Left colon (tissue), 2 donors: ENCODE measurements around the gene FBXO10. TPM values are rescaled to one million over a fixed set of nuclear protein-coding genes. Genes with fewer than 3 reads are reported as not detected.
"Not testable (repeated sequence)": the region's sequence is repeated elsewhere in the genome, so short reads cannot be mapped to it uniquely, and the experiment has no call there.

Source experiments
- ATAC-seq: fragments of 200-7000 bp; cut with Tn5 transposase; one replicate; pipeline ENCODE4 v1.9.1; 2020; ENCODE audit warnings: mild to moderate bottlenecking, moderate library complexity
- DNase-seq, 2 donors: peaks; one replicate each; pipeline ENCODE4 v3.0.0-alpha.2; 2020
- intact Hi-C, 2 donors: fragments of 100-400 bp; cut with DNase I in 1 of 2; cut with micrococcal nuclease in 1 of 2; formaldehyde crosslinking; loops; one replicate each; pipeline versions ENCODE4 v1.11.2 to v1.14.0; 2022; cut with DNase I, micrococcal nuclease
- total RNA-seq, 2 donors: library from RNA; stranded (reverse); fragmentation: NEBNext Ultra II Directional; extraction: Animal tissue kit (Norgen Biotek cat#: 25700); gene quantifications; one replicate each; pipeline ENCODE4 v1.2.1, GENCODE V29; 2021
- donor health status: DM: no; HTN: no; CAD: no.
- donor health status: DM: yes; HTN: yes; CAD: no.

The FBXO10 gene
- total RNA-seq, 2 donors from 2014 or later = 4.0 to 4.4 TPM

DNA sequence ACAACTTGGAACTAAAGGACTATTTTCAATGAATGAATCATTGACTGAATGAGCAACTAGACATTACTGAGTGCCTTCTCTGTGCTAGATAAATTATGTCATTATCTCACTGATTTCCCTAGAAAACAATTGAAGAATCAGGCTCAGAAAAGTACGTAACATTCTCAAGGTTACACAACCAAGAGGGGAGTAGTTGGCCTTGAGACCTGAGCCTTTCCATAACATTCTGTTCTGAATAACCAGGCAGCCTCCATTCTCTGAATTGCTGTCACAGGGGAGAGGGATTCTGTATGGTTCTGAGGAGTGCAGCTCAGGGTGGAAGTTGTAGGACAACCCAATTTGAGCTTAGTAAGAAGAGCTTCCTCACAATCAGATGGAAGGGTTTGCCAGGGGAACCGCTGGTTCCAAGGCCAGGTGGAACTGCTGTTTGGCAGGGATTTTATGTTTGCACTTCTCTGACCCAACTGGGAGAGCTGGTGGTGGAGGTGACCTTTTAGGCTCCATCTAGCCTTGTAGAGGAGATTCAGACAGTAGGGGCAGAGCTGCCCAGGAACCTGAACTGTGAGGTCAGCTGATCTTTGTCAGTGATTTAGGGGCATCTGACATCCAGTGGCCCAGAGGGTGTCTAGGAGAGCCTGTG, 74.1 kb downstream of the FBXO10 start:
- DNase-seq (no peak), ATAC-seq (no peak)
- intact Hi-C loops = no loop called here

GRCh38 chr9:37499297-37499696, 76.9 kb downstream of the FBXO10 start:
- intact Hi-C loops = no loop called here
- DNase-seq = no peak
- no peak for ATAC-seq

DNA sequence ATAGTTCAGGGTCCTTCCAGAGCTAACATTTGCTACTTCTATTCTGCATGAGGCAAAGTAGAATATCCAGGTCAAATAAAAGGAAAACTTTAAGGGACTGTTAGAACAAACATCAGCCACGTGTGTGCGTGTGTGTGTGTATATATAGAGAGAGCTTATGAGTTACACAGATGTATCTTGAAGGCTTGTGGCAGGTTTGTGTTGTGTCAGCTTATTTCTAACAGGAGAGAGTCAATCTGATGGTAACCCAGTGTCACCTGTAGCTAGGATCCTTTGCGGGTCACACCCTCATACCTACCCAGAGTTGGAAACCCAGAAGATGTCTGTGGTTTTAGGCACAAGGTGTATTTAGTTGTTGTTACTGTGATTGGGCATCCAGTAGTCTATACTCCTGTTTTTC, 77.7 kb downstream of the FBXO10 start:
- intact Hi-C loops = no loop called here
- ATAC-seq (no peak), DNase-seq (no peak)

- intact Hi-C loops = no loop called here
- ATAC-seq (no peak), DNase-seq (no peak)
Measured at GRCh38 chr9:37497320-37497719, 78.9 kb downstream of the FBXO10 start.

DNA sequence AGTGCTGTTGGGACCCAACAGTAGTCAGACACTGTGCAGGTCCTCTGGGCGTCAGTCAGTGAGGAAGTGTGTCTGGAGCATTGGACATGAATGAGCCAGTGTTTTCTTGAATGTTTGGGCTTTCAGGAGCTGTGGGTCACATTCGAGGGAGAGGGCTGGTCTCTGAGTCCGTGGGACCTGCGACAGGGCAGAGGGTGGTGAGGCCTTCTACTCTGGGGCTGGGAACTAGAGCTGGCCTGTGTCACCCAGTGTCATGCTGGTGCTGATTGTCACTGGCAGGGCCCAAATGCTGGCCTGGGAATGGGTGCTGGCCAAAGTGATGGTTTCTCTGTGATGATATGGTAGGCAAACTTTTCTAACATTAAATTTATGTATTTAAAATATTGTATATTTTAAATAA, 80.2 kb downstream of the FBXO10 start:
- intact Hi-C loops = no loop called here
- no peak for ATAC-seq
- DNase-seq = no peak

- intact Hi-C loops = no loop called here
- DNase-seq (no peak), ATAC-seq (no peak)
Measured at GRCh38 chr9:37495571-37495970, 80.6 kb downstream of the FBXO10 start.

DNA sequence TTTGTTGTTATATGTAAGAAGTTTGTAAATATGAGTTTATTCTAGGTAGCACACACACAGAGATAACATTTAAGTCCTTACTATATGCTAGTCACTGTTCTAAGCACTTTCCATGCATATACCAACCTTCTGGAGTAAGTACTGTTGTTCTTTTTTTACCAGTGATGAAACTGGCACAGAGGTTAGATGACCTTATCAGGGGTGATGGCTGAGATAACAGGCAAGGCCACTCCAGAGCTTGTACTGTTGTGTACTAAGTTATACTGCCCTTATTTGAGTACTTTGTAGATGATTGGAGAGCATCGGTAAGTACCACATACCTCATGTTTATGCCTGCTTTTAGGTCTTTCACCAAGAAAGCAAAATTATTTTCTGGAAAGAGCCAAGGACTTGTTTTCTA, 84.2 kb downstream of the FBXO10 start:
- intact Hi-C loops = no loop called here
- no peak for DNase-seq

GRCh38 chr9:37486616-37487548, 89.3 kb downstream of the FBXO10 start:
- ATAC-seq = peak; percentile 14
- DNase-seq = peak in 1 of 2 donors; percentile 42
- intact Hi-C loops = loop anchor here in 1 of 2 donors (10.0 kb wide), 1 partner anchor 88 kb away; the partner anchor contains the start of gene FBXO10

More for the DNA sequence above, 84.2 kb downstream of the FBXO10 start:
- no peak for ATAC-seq

GRCh38 chr9:37486256-37486615, 89.9 kb downstream of the FBXO10 start:
- peak; percentile 0 for ATAC-seq

GRCh38 chr9:37485389-37486255, 90.6 kb downstream of the FBXO10 start, which contains the start of gene POLR1E:
Gene POLR1E (plus strand): TSS chr9:37485948. CDS start chr9:37486048, 100 bp downstream.
- peak; percentile 96 to 97 for DNase-seq
- intact Hi-C loops = loop anchor here in 1 of 2 donors (10.0 kb wide), 1 partner anchor 89 kb away; the partner anchor contains the start of gene FBXO10
- peak; percentile 99 for ATAC-seq

More at GRCh38 chr9:37486256-37486615, 89.9 kb downstream of the FBXO10 start:
- intact Hi-C loops = loop anchor here in 1 of 2 donors (10.0 kb wide), 1 partner anchor 89 kb away; the partner anchor contains the start of gene FBXO10
- no peak for DNase-seq

DNA sequence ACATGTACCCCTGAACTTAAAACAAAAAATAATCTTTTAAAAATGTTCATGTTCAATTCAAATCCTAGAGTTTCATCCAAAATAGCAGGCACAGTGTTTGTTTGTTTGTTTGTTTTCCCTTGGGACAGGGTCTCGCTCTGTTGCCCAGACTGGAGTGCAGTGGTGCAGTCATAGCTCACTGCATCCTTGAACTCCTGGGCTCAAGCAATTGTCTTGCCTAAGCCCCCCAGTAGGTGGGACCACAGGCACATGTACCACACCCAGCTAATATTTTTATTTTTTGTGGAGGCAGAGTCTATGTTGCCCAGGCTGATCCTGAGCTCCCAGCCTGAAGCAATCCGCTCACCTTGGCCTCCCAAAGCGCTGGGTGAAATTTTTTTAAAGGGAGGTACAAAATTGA, 95.4 kb downstream of the FBXO10 start:
- intact Hi-C loops = loop anchor here in 1 of 2 donors (10.0 kb wide), 1 partner anchor 94 kb away; the partner anchor contains the start of gene FBXO10
- DNase-seq (no peak), ATAC-seq (no peak)

DNA sequence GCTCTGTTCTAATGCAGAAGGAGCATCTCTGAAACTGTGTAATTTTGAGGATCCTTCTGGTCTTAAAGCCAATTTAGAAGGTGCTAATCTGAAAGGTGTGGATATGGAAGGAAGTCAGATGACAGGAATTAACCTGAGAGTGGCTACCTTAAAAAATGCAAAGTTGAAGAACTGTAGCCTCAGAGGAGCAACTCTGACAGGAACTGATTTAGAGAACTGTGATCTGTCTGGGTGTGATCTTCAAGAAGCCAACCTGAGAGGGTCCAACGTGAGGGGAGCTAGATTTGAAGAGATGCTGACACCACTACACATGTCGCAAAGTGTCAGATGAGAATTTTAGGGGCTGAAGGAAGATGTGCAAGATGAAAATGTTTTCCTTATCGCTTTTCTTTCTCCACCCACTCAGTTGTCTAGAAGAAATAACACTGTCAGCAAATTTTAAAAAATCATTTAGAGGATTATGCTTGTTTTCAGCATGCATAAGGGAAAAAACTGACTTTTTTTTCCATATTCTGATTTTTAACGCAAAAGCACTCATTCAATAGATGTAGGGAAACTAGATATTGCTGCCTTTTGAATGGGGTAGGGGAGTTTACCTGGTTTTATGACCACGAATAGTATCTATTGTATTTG, 98.1 kb downstream of the FBXO10 start:
- DNase-seq, intact Hi-C loops, ATAC-seq: not testable (repeated sequence)

- DNase-seq, intact Hi-C loops: not testable (repeated sequence)
- ATAC-seq = peak; percentile 49
Measured at GRCh38 chr9:37477443-37477842, 98.7 kb downstream of the FBXO10 start.

- no peak for ATAC-seq
- no peak for DNase-seq
- intact Hi-C loops = no loop called here
Measured at GRCh38 chr9:37476930-37477329, 99.2 kb downstream of the FBXO10 start.

- ATAC-seq = no peak
- DNase-seq = no peak
- intact Hi-C loops = no loop called here
Measured at GRCh38 chr9:37474438-37474837, 101.7 kb downstream of the FBXO10 start.

DNA sequence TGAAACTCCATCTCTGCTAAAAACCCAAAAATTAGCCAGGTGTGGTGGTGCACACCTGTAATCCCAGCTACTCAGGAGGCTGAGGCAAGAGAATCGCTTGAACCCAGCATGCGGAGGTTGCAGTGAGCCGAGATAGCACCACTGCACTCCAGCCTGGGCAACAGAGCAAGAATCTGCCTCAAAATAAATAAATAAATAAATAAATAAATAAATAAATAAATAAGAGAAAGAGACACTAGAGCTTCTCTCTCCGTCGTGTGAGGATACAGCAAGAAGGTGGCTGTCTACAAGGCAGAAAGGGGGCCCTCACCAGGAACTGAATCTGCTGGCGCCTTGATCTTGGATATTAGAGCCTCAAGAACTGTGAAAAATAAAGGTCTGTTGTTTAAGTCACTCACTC, 102.2 kb downstream of the FBXO10 start:
- DNase-seq, intact Hi-C loops, ATAC-seq: not testable (repeated sequence)

- no peak for DNase-seq
Measured at GRCh38 chr9:37471942-37472684, 104.1 kb downstream of the FBXO10 start.

GRCh38 chr9:37468620-37469019, 107.6 kb downstream of the FBXO10 start:
- intact Hi-C loops = no loop called here
- ATAC-seq (no peak), DNase-seq (no peak)

More at GRCh38 chr9:37471942-37472684, 104.1 kb downstream of the FBXO10 start:
- intact Hi-C loops = no loop called here
- ATAC-seq = peak; percentile 62
